NT2/D1 (cell line): ENCODE measurements around the gene PPA2.

Experiments used
- DNase-seq: peaks from one replicate; pipeline ENCODE4 v3.0.0-alpha.2; 2011; ENCODE audit warnings: low read depth, low spot score
- H3K27me3 ChIP-seq: 2 replicates; pipeline ENCODE4 v1.6.0; 2011; ENCODE audit warnings: mild to moderate bottlenecking; ENCODE audit not compliant: insufficient read length, insufficient read depth
- H3K36me3 ChIP-seq: 2 replicates; pipeline ENCODE4 v1.6.1; 2011; ENCODE audit warnings: mild to moderate bottlenecking, low read length, mixed read lengths; ENCODE audit not compliant: insufficient read depth, insufficient read length
- H3K4me1 ChIP-seq: 2 replicates; pipeline ENCODE4 v1.5.1; 2011; ENCODE audit not compliant: insufficient read depth, insufficient read length
- H3K4me3 ChIP-seq: 2 replicates; pipeline ENCODE4 v1.5.1; 2011; ENCODE audit warnings: low read depth; ENCODE audit not compliant: insufficient read length
- H3K9ac ChIP-seq: 2 replicates; pipeline ENCODE4 v1.6.0; 2011; ENCODE audit warnings: low read depth; ENCODE audit not compliant: insufficient read length
- H3K9me3 ChIP-seq: 2 replicates; pipeline ENCODE4 v1.5.1; 2011; ENCODE audit warnings: mild to moderate bottlenecking, low read length; ENCODE audit not compliant: insufficient read depth
- SUZ12 ChIP-seq: IDR thresholded peaks from 2 replicates; pipeline ENCODE4 v1.6.1; 2011; ENCODE audit not compliant: insufficient read length, insufficient read depth; ENCODE audit errors: extremely low read depth
- YY1 ChIP-seq: IDR thresholded peaks from 2 replicates; pipeline ENCODE4 v1.6.1; 2011; ENCODE audit not compliant: insufficient read length, insufficient read depth
- ZNF274 ChIP-seq: IDR thresholded peaks from 2 replicates; pipeline ENCODE4 v1.6.1; 2011; ENCODE audit warnings: mild to moderate bottlenecking, low read depth, low read length

PPA2 gene

GRCh38 chr4:105458001-105458400, 15.9 kb downstream of the PPA2 start:
- H3K9ac ChIP-seq: no peak overlapping the region
- H3K27me3 ChIP-seq: no peaks in the 10 kb centered on the region
- no peak for DNase-seq
- H3K4me1 ChIP-seq: no peaks in the 10 kb centered on the region
- H3K36me3 ChIP-seq: peaks cover 7% of the 10 kb centered on the region
- TF ChIP-seq YY1 (no peak), SUZ12 (no peak)
- no peaks in the 10 kb centered on the region; the same call in 1 of the 2 replicates for H3K9me3 ChIP-seq
- no peak overlapping the region for H3K4me3 ChIP-seq

GRCh38 chr4:105455998-105456397, 17.9 kb downstream of the PPA2 start:
- H3K36me3 ChIP-seq: peaks cover 13% of the 10 kb centered on the region
- H3K4me1 ChIP-seq: no peaks in the 10 kb centered on the region
- no peaks in the 10 kb centered on the region for H3K27me3 ChIP-seq
- H3K4me3 ChIP-seq: no peak overlapping the region
- no peaks in the 10 kb centered on the region for H3K9me3 ChIP-seq
- H3K9ac ChIP-seq: no peak overlapping the region
- DNase-seq: no peak
- TF ChIP-seq YY1: no peak
- no peak for TF ChIP-seq ZNF274
- no peak for TF ChIP-seq SUZ12

- Histone ChIP-seq H3K4me3 (no peak overlapping the region), H3K4me1 (no peaks in the 10 kb centered on the region), H3K27me3 (no peaks in the 10 kb centered on the region), H3K9ac (no peak overlapping the region), H3K36me3 (peaks cover 13% of the 10 kb centered on the region), H3K9me3 (no peaks in the 10 kb centered on the region)
- no peak for TF ChIP-seq YY1
- no peak for TF ChIP-seq SUZ12
- no peak for TF ChIP-seq ZNF274
- no peak for DNase-seq
Observed at GRCh38 chr4:105455182-105455581, 18.7 kb downstream of the PPA2 start.

GRCh38 chr4:105453550-105454205, 20.2 kb downstream of the PPA2 start:
- Histone ChIP-seq H3K27me3 (no peaks in the 10 kb centered on the region), H3K4me1 (no peaks in the 10 kb centered on the region), H3K36me3 (peaks cover 13% of the 10 kb centered on the region), H3K4me3 (no peak overlapping the region), H3K9ac (no peak overlapping the region), H3K9me3 (no peaks in the 10 kb centered on the region)
- TF ChIP-seq ZNF274 (no peak), SUZ12 (no peak), YY1 (no peak)
- DNase-seq: no peak

- no peak for DNase-seq
- Histone ChIP-seq H3K9ac (no peak overlapping the region), H3K36me3 (peaks cover 13% of the 10 kb centered on the region), H3K4me1 (no peaks in the 10 kb centered on the region), H3K27me3 (no peaks in the 10 kb centered on the region), H3K4me3 (no peak overlapping the region), H3K9me3 (no peaks in the 10 kb centered on the region)
- TF ChIP-seq YY1 (no peak), SUZ12 (no peak), ZNF274 (no peak)
Observed at GRCh38 chr4:105451346-105451745, 22.5 kb downstream of the PPA2 start.

- Histone ChIP-seq H3K27me3 (no peaks in the 10 kb centered on the region), H3K4me1 (no peaks in the 10 kb centered on the region), H3K36me3 (peaks cover 20% of the 10 kb centered on the region), H3K4me3 (no peak overlapping the region), H3K9me3 (no peaks in the 10 kb centered on the region; the same call in 1 of the 2 replicates), H3K9ac (no peak overlapping the region)
- no peak for DNase-seq
- TF ChIP-seq ZNF274 (no peak), YY1 (no peak), SUZ12 (no peak)
Observed at GRCh38 chr4:105440890-105441289, 33.0 kb downstream of the PPA2 start.

- Histone ChIP-seq H3K27me3 (no peaks in the 10 kb centered on the region), H3K9ac (no peak overlapping the region), H3K9me3 (no peaks in the 10 kb centered on the region; the same call in 1 of the 2 replicates), H3K36me3 (peaks cover 23% of the 10 kb centered on the region), H3K4me3 (no peak overlapping the region), H3K4me1 (no peaks in the 10 kb centered on the region)
- TF ChIP-seq ZNF274: no peak
- TF ChIP-seq YY1: no peak
- TF ChIP-seq SUZ12: no peak
- DNase-seq: no peak
Observed at GRCh38 chr4:105437637-105438036, 36.2 kb downstream of the PPA2 start.

- DNase-seq: no peak
- no peak for TF ChIP-seq YY1
- H3K4me1 ChIP-seq: no peaks in the 10 kb centered on the region
- no peaks in the 10 kb centered on the region for H3K27me3 ChIP-seq
- no peak overlapping the region for H3K4me3 ChIP-seq
- peaks cover 23% of the 10 kb centered on the region for H3K36me3 ChIP-seq
- no peaks in the 10 kb centered on the region; the same call in 1 of the 2 replicates for H3K9me3 ChIP-seq
- H3K9ac ChIP-seq: no peak overlapping the region
Observed at GRCh38 chr4:105436414-105436813, 37.4 kb downstream of the PPA2 start.
